IMR-90 (cell line): ENCODE measurements around the gene CDK11B. TPM values are rescaled to one million over a fixed set of nuclear protein-coding genes. Genes with fewer than 3 reads are reported as not detected.
A peak's percentile ranks its signal among the peaks of the same experiment; 100 is the strongest.

Source experiments
- ATAC-seq: fragments of 200-7000 bp; cut with Tn5 transposase; 2 replicates; pipeline ENCODE4 v1.9.1; 2020; ENCODE audit warnings: low read depth, mild to moderate bottlenecking, moderate library complexity
- BruUV-seq: library from RNA; stranded (reverse); fragments of 400-500 nt; replicated peaks from 2 replicates; lab custom pipeline; 2021; lab: Mats Ljungman, UMichigan
- CTCF ChIA-PET: fragments of 300-600 bp; formaldehyde crosslinking; extraction: SDS; loops from one replicate; lab custom pipeline; 2021; ENCODE audit warnings: antibody characterized with exemption; lab: Yijun Ruan, JAX
- POLR2A ChIA-PET: fragments of 300-600 bp; sonication (Branson Sonifier 250); formaldehyde crosslinking; loops from one replicate; lab custom pipeline; 2022; ENCODE audit warnings: antibody characterized with exemption; ENCODE audit not compliant: unreplicated experiment; lab: Charles Lee
- DNase-seq: peaks from one replicate; pipeline ENCODE4 v3.0.0; 2013
- H2AFZ ChIP-seq: replicated peaks from 2 replicates; pipeline ENCODE3; 2013; ENCODE audit warnings: low read length, mild to moderate bottlenecking; ENCODE audit not compliant: poor library complexity
- H2AK5ac ChIP-seq: 2 replicates; pipeline ENCODE4 v1.6.1; 2013; ENCODE audit warnings: low read depth, low read length, inconsistent platforms
- H2AK9ac ChIP-seq: replicated peaks from 2 replicates; pipeline ENCODE3; 2013; ENCODE audit warnings: mild to moderate bottlenecking, low read depth, low read length, moderate library complexity; ENCODE audit not compliant: poor library complexity
- H2BK120ac ChIP-seq: 2 replicates; pipeline ENCODE4 v1.6.1; 2013; ENCODE audit warnings: low read depth, low read length, inconsistent platforms
- H2BK15ac ChIP-seq: 3 replicates; pipeline ENCODE4 v1.6.1; 2013; ENCODE audit warnings: low read depth, low read length, inconsistent platforms
- H2BK20ac ChIP-seq: 2 replicates; pipeline ENCODE4 v1.6.1; 2013; ENCODE audit warnings: low read depth, mild to moderate bottlenecking, inconsistent platforms, low read length, moderate library complexity
- H2BK5ac ChIP-seq: 2 replicates; pipeline ENCODE4 v1.6.1; 2013; ENCODE audit warnings: mild to moderate bottlenecking, low read depth, low read length, inconsistent platforms; ENCODE audit not compliant: poor library complexity, severe bottlenecking
- H3K14ac ChIP-seq: replicated peaks from 2 replicates; pipeline ENCODE4 v1.6.1; 2013; ENCODE audit warnings: low read depth, low read length, inconsistent platforms
- H3K18ac ChIP-seq: 2 replicates; pipeline ENCODE4 v1.6.1; 2013; ENCODE audit warnings: low read depth, low read length, control low read depth
- H3K23ac ChIP-seq: 2 replicates; pipeline ENCODE4 v1.6.1; 2013; ENCODE audit warnings: low read depth, low read length, inconsistent platforms
- H3K27ac ChIP-seq: 2 replicates; pipeline ENCODE4 v1.5.1; 2013; ENCODE audit warnings: mild to moderate bottlenecking, control low read depth, low read length; ENCODE audit not compliant: insufficient read depth
- H3K27me3 ChIP-seq: 2 replicates; pipeline ENCODE4 v1.6.1; 2013; ENCODE audit warnings: low read length; ENCODE audit not compliant: control insufficient read depth, insufficient read depth
- H3K36me3 ChIP-seq: 2 replicates; pipeline ENCODE4 v1.6.1; 2013; ENCODE audit warnings: low read length, mixed read lengths; ENCODE audit not compliant: control insufficient read depth, insufficient read depth
- H3K4ac ChIP-seq: 2 replicates; pipeline ENCODE4 v1.6.1; 2013; ENCODE audit warnings: low read depth, low read length, inconsistent platforms
- H3K4me1 ChIP-seq: 2 replicates; pipeline ENCODE4 v1.6.1; 2013; ENCODE audit warnings: low read length, mixed read lengths; ENCODE audit not compliant: control insufficient read depth, insufficient read depth
- H3K4me2 ChIP-seq: 2 replicates; pipeline ENCODE4 v1.6.1; 2013; ENCODE audit warnings: low read depth, mild to moderate bottlenecking, control low read depth, low read length, moderate library complexity
- H3K4me3 ChIP-seq: 2 replicates; pipeline ENCODE4 v1.5.1; 2013; ENCODE audit warnings: low read depth, mild to moderate bottlenecking, control low read depth, low read length, moderate library complexity; ENCODE audit not compliant: insufficient read depth
- H3K56ac ChIP-seq: 2 replicates; pipeline ENCODE4 v1.6.1; 2013; ENCODE audit warnings: low read length, inconsistent platforms; ENCODE audit not compliant: insufficient read depth; ENCODE audit errors: extremely low read depth
- H3K79me1 ChIP-seq, 2 experiments: 2 replicates each; pipeline ENCODE4 v1.6.1; 2013; ENCODE audit warnings: low read length in 2 of 2, inconsistent platforms in 1 of 2, low read depth in 1 of 2
- H3K9ac ChIP-seq: 2 replicates; pipeline ENCODE4 v1.6.1; 2013; ENCODE audit warnings: low read depth, low read length, control low read depth
- H3K9me1 ChIP-seq: 2 replicates; pipeline ENCODE4 v1.6.1; 2013; ENCODE audit warnings: low read length, inconsistent platforms; ENCODE audit not compliant: insufficient read depth
- H3K9me3 ChIP-seq: 2 replicates; pipeline ENCODE4 v1.6.1; 2013; ENCODE audit warnings: low read length; ENCODE audit not compliant: control insufficient read depth, insufficient read depth
- H4K20me1 ChIP-seq: 2 replicates; pipeline ENCODE4 v1.6.1; 2013; ENCODE audit warnings: low read length, inconsistent platforms; ENCODE audit not compliant: insufficient read depth
- H4K5ac ChIP-seq: 2 replicates; pipeline ENCODE4 v1.6.1; 2013; ENCODE audit warnings: mild to moderate bottlenecking, low read depth, low read length, control low read depth
- H4K8ac ChIP-seq, 2 experiments: 2 replicates each; pipeline ENCODE4 v1.6.1; 2013; ENCODE audit warnings: low read depth in 2 of 2, low read length in 2 of 2, control low read depth in 1 of 2, inconsistent platforms in 1 of 2
- H4K91ac ChIP-seq: 2 replicates; pipeline ENCODE4 v1.6.1; 2013; ENCODE audit warnings: low read depth, low read length, inconsistent platforms; ENCODE audit not compliant: insufficient read depth
- BHLHE40 ChIP-seq: fragments of 150-350 bp; IDR thresholded peaks from 2 replicates; pipeline ENCODE4 v1.6.1; 2016; ENCODE audit warnings: mild to moderate bottlenecking, low read depth, low read length
- CHD1 ChIP-seq: IDR thresholded peaks from 2 replicates; pipeline ENCODE4 v1.6.1; 2012; ENCODE audit warnings: low read depth, low read length, improper control_type of control experiment
- FOS ChIP-seq: fragments of 150-350 bp; IDR thresholded peaks from 2 replicates; pipeline ENCODE4 v1.6.1; 2016; ENCODE audit warnings: low read depth, low read length
- MAFK ChIP-seq: IDR thresholded peaks from 2 replicates; pipeline ENCODE4 v1.6.1; 2012; ENCODE audit warnings: low read depth, low read length, improper control_type of control experiment
- MAZ ChIP-seq: IDR thresholded peaks from 2 replicates; pipeline ENCODE4 v1.6.1; 2012; ENCODE audit warnings: low read depth, mild to moderate bottlenecking, low read length, improper control_type of control experiment, moderate library complexity, borderline replicate concordance
- MXI1 ChIP-seq: IDR thresholded peaks from 2 replicates; pipeline ENCODE4 v1.6.1; 2012; ENCODE audit warnings: low read depth, mild to moderate bottlenecking, low read length, moderate library complexity, borderline replicate concordance
- NFE2L2 ChIP-seq: fragments of 150-350 bp; IDR thresholded peaks from 2 replicates; pipeline ENCODE4 v1.6.1; 2016; ENCODE audit warnings: low read depth, mild to moderate bottlenecking, low read length
- POLR2A ChIP-seq: IDR thresholded peaks from 2 replicates; pipeline ENCODE4 v1.6.1; 2012; ENCODE audit warnings: mild to moderate bottlenecking, low read depth, low read length
- RAD21 ChIP-seq: IDR thresholded peaks from 2 replicates; pipeline ENCODE4 v1.6.1; 2012; ENCODE audit warnings: low read length, improper control_type of control experiment
- SMC3 ChIP-seq: fragments of 150-350 bp; IDR thresholded peaks from 2 replicates; pipeline ENCODE4 v1.6.1; 2016; ENCODE audit warnings: low read depth, mild to moderate bottlenecking, antibody characterized with exemption, low read length, moderate library complexity
- USF2 ChIP-seq: fragments of 150-350 bp; IDR thresholded peaks from 2 replicates; pipeline ENCODE4 v1.6.1; 2017; ENCODE audit warnings: mild to moderate bottlenecking, antibody characterized with exemption, low read length, low read depth
- WGBS, 2 experiments: methylation state at CpG; one replicate each; pipeline versions ENCODE4 v1.1.5 to v1.1.7; 2013; ENCODE audit warnings: missing lambda C conversion rate in 2 of 2; ENCODE audit not compliant: insufficient read length in 1 of 2; ENCODE audit errors: extremely low coverage in 2 of 2; 5-methylcytosine and 5-hydroxymethylcytosine counted together
- dilution Hi-C: fragments of 300-500 bp; cut with HindIII; formaldehyde crosslinking; loops from one replicate; pipeline ENCODE4 v1.14.3; 2018; ENCODE audit warnings: low sequenced_read_pairs; ENCODE audit not compliant: unreplicated experiment
- in situ Hi-C: fragments of 300-500 bp; cut with MboI; formaldehyde crosslinking; loops from 3 replicates; pipeline ENCODE4 v1.14.3; 2019; ENCODE audit warnings: low sequenced_read_pairs, inconsistent platforms, mixed read lengths
- intact Hi-C: fragments of 100-400 bp; cut with micrococcal nuclease; formaldehyde crosslinking; loops from 2 replicates; pipeline ENCODE4 v1.10.0; 2022
- polyA plus RNA-seq, 3 experiments: library from polyadenylated mRNA; depleted of rRNA; stranded (reverse); fragments of >200 nt; gene quantifications; 2 replicates each; pipeline ENCODE4 v1.2.3, GENCODE V29; 2012; ENCODE audit warnings: low replicate concordance in 1 of 3
- total RNA-seq: library from RNA; depleted of rRNA; stranded (reverse); fragments of >200 nt; gene quantifications from 2 replicates; pipeline ENCODE4 v1.2.3, GENCODE V29; 2012
- TF ChIP-seq, protein P1 (sequence below): conservative IDR thresholded peaks from 2 replicates; pipeline ENCODE4 v1.5.1; 2012; ENCODE audit warnings: mild to moderate bottlenecking, low read depth, low read length, improper control_type of control experiment

CDK11B gene
- total and polyA plus RNA-seq, 2 of the 4 experiments (the other 2 are of a cell fraction): 8.2 to 19.1 TPM

DNA sequence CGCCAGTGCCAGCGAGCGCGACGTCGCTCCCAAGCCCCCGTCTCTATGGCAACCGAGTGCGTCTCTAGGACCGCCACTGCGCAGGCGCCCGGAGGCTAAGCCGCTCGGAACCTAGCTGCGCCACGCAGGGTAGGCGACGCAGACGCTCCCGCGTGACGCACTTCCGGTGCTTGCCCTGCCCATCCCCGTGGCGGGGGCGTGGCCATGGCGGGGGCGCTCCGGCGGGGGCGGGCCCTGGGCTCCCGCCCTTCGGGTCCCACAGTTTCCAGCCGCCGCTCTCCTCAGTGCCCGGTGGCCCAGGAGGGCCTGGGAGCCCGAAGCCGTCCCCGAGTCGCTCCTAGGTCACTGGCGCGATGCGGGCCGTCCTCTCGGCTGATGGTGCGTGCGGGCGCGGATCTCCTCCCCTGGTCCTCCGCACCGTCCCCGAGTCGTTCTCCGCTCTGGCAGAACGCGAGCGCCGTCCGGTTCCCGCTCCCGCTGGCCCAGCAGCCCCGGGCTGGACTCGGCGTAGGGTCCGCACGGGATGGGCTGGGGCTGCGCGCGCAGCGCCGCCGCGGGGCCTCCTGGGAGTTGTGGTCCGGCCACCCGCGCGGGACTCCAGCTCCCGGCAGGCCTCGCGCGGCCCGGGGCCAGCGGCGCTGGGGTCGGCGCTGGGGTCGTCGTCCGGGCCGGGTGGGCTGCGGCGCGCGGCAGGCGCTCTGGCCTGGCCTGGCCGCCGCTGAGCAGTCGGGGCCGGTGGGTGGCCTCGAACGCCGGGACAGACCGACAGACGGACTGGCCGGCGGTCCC is 43.4 kb downstream of the CDK11B start, which contains the start of gene MIB2 (continued):
- TF ChIP-seq MAFK: no peak
- TF ChIP-seq CHD1: peak; percentile 93; the same call in 1 of the 2 replicates
- TF ChIP-seq MXI1: no peak; the same call in 1 of the 2 replicates

DNA sequence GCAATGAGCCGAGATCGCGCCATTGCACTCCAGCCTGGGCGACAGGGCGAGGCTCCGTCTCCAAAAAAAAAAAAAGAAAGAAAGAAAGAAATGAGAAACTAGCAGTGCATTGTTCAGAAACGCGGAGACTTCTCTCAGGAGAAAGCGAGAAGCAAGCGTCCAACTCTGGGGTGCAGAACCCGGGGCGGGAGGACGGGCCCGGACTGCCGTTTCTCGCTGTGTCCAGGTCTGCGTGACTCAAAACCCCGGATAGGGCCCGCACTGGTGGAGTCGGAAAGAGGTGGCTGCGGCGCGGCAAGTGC is 43.9 kb downstream of the CDK11B start:
- no peak for DNase-seq
- WGBS, 2 experiments: 0% methylated on average over 14 of the region's 23 CpGs; no CpG with 5 or more reads in 1 of the 2 experiments

More for the DNA sequence above, 43.9 kb downstream of the CDK11B start:
- POLR2A ChIA-PET: interaction anchor here (0.6 kb wide), 1 partner anchor 26 kb away, joined by 3 read pairs; no protein-coding TSS in a partner anchor
- Histone ChIP-seq H3K4me3 (peak overlapping the region; percentile 71), H3K18ac (no peak overlapping the region), H3K9ac (peak overlapping the region; percentile 54), H3K23ac (no peak overlapping the region), H3K4me1 (peaks cover 7% of the 10 kb centered on the region), H3K56ac (no peak overlapping the region), H2AK9ac (peak overlapping the region; percentile 88), H3K79me1 (peaks cover 19 to 48% of the 10 kb centered on the region in 2 experiments; a peak in 3 of 4 replicates), H4K20me1 (peaks cover 36% of the 10 kb centered on the region), H2BK120ac (no peak overlapping the region), H3K27ac (peak overlapping the region; percentile 33; the same call in 1 of the 2 replicates), H4K5ac (no peak overlapping the region), H2BK20ac (no peak overlapping the region), H2AK5ac (0 out of 2 replicates have a peak overlapping the region, but pooled peaks have one; percentile 20), H3K4me2 (peak overlapping the region; percentile 79), H3K36me3 (peaks cover 10% of the 10 kb centered on the region; the same call in 1 of the 2 replicates), H3K27me3 (no peaks in the 10 kb centered on the region), H3K9me3 (no peaks in the 10 kb centered on the region), H3K14ac (0 out of 2 replicates have a peak overlapping the region, but pooled peaks have one; percentile 8), H4K8ac (no peak overlapping the region; a peak in 1 of 4 replicates), H2BK15ac (no peak overlapping the region), H2AFZ (peak overlapping the region; percentile 90), H4K91ac (no peak overlapping the region), H3K9me1 (peaks cover 11% of the 10 kb centered on the region; the same call in 1 of the 2 replicates), H3K4ac (no peak overlapping the region), H2BK5ac (no peak overlapping the region)
- in situ Hi-C loops: no loop called here
- intact Hi-C loops: loop anchor here (2.0 kb wide), 1 partner anchor 44 kb away; the partner anchor contains the start of gene CDK11B
- CTCF ChIA-PET: no interaction called here
- no TSS peak for BruUV-seq
- dilution Hi-C loops: no loop called here
- TF ChIP-seq FOS (no peak), NFE2L2 (no peak), BHLHE40 (no peak), CHD1 (no peak), MAZ (no peak), USF2 (no peak), POLR2A (no peak), SMC3 (no peak), MAFK (no peak), MXI1 (no peak), RAD21 (no peak)
- TF ChIP-seq, protein P1, sequence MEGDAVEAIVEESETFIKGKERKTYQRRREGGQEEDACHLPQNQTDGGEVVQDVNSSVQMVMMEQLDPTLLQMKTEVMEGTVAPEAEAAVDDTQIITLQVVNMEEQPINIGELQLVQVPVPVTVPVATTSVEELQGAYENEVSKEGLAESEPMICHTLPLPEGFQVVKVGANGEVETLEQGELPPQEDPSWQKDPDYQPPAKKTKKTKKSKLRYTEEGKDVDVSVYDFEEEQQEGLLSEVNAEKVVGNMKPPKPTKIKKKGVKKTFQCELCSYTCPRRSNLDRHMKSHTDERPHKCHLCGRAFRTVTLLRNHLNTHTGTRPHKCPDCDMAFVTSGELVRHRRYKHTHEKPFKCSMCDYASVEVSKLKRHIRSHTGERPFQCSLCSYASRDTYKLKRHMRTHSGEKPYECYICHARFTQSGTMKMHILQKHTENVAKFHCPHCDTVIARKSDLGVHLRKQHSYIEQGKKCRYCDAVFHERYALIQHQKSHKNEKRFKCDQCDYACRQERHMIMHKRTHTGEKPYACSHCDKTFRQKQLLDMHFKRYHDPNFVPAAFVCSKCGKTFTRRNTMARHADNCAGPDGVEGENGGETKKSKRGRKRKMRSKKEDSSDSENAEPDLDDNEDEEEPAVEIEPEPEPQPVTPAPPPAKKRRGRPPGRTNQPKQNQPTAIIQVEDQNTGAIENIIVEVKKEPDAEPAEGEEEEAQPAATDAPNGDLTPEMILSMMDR: no peak
- no peak for ATAC-seq
